ENCODE data around the gene MIAT.

The MIAT gene

GRCh38 chr22:26663374-26663923, 6.1 kb downstream of the MIAT start:
- no peak for TF ChIP-seq CTCF (IDR thresholded peaks at IDR 0.05)

GRCh38 chr22:26665813-26666231, 8.4 kb downstream of the MIAT start:
- no peak; the same call in none of the 2 replicates for TF ChIP-seq CTCF (IDR thresholded peaks at IDR 0.05)

- no peak for TF ChIP-seq CTCF (IDR thresholded peaks at IDR 0.05)
These were observed 9.8 kb downstream of the MIAT start for GRCh38 chr22:26667140-26667539.

GRCh38 chr22:26669060-26669481, 11.7 kb downstream of the MIAT start:
- TF ChIP-seq CTCF (IDR thresholded peaks at IDR 0.05), result no peak; the same call in 1 of the 2 replicates

GRCh38 chr22:26670459-26670858, 13.1 kb downstream of the MIAT start:
- TF ChIP-seq CTCF (IDR thresholded peaks at IDR 0.05), result no peak

GRCh38 chr22:26671317-26672059, 14.1 kb downstream of the MIAT start:
- TF ChIP-seq CTCF (IDR thresholded peaks at IDR 0.05), result no peak

- TF ChIP-seq CTCF (IDR thresholded peaks at IDR 0.05), result no peak
These were observed 14.7 kb downstream of the MIAT start for GRCh38 chr22:26672060-26672471.
